Transverse colon (tissue), 4 donors: ENCODE results near the gene MARCHF3. TPM values are rescaled to one million over a fixed set of nuclear protein-coding genes. Genes with fewer than 3 reads are reported as not detected.

Experiments used
- DNase-seq: peaks from one replicate; pipeline ENCODE4 v3.0.0-alpha.2; 2019
- H3K27ac ChIP-seq, 4 donors: fragments of 200-600 bp; sonication (generic); 2 replicates each; pipeline ENCODE4 v1.5.1; 2016 to 2018; ENCODE audit warnings: inconsistent platforms in 4 of 4
- H3K27me3 ChIP-seq: fragments of 200-600 bp; sonication (generic); 2 replicates; pipeline ENCODE4 v1.5.1; 2017; ENCODE audit warnings: inconsistent platforms
- H3K36me3 ChIP-seq, 4 donors: fragments of 200-600 bp; sonication (generic); 2 replicates each; pipeline ENCODE4 v1.5.1; 2017 to 2019; ENCODE audit warnings: inconsistent platforms in 4 of 4
- H3K4me1 ChIP-seq, 4 donors: fragments of 200-600 bp; sonication (generic); 2 replicates each; pipeline ENCODE4 v1.5.1; 2017 to 2020; ENCODE audit warnings: inconsistent platforms in 4 of 4
- H3K4me3 ChIP-seq, 4 donors: fragments of 200-600 bp; sonication (generic); 1 replicate in 1 of 4; 2 replicates in 3 of 4; pipeline versions ENCODE4 v1.5.1 to v1.6.1; 2017 to 2019; ENCODE audit warnings: inconsistent platforms in 4 of 4
- H3K9me3 ChIP-seq, 2 donors: fragments of 200-600 bp; sonication (generic); 2 replicates each; pipeline ENCODE4 v1.5.1; 2017 to 2019; ENCODE audit warnings: inconsistent platforms in 2 of 2
- CTCF ChIP-seq, 5 experiments: fragments of 200-600 bp in 3 of 5; fragments of 450-650 bp in 2 of 5; sonication (generic) in 3 of 5; IDR thresholded peaks; 1 replicate in 2 of 5; 2 replicates in 3 of 5; pipeline ENCODE4 v1.5.1; 2016 to 2017; ENCODE audit warnings: antibody characterized with exemption in 5 of 5, inconsistent platforms in 3 of 5, mild to moderate bottlenecking in 2 of 5, moderate library complexity in 1 of 5
- EP300 ChIP-seq: sonication (generic); formaldehyde crosslinking; IDR thresholded peaks from one replicate; pipeline ENCODE4 v1.6.1; 2017; ENCODE audit warnings: antibody characterized with exemption, low read depth
- POLR2A ChIP-seq: fragments of 450-650 bp; IDR thresholded peaks from one replicate; pipeline ENCODE4 v1.6.1; 2016; ENCODE audit warnings: antibody characterized with exemption, mild to moderate bottlenecking, moderate library complexity
- POLR2AphosphoS5 ChIP-seq, 3 donors: sonication (generic); formaldehyde crosslinking; IDR thresholded peaks; one replicate each; pipeline ENCODE4 v1.6.1; 2016; ENCODE audit warnings: antibody characterized with exemption in 3 of 3
- WGBS, 2 donors: methylation state at CpG; one replicate each; pipeline ENCODE4 v1.1.5; 2018; ENCODE audit warnings: low coverage in 1 of 2; 5-methylcytosine and 5-hydroxymethylcytosine counted together
- in situ Hi-C, 4 donors: fragments of 200-750 bp; cut with MboI; loops; one replicate each; pipeline versions ENCODE4 v1.15.0 to v1.15.1; 2017; ENCODE audit warnings: low sequenced_read_pairs in 3 of 4, low pct_ligation_motif_present in 1 of 4, low pct_unique_long_range_greater_than_20kb in 1 of 4
- intact Hi-C: fragments of 100-400 bp; cut with DNase I; formaldehyde crosslinking; loops from one replicate; pipeline ENCODE4 v1.15.1; 2023; ENCODE audit warnings: low total_unique reads
- total RNA-seq, 4 donors: library from RNA; depleted of rRNA; stranded (reverse); fragments of >200 nt; gene quantifications; one replicate each; pipeline ENCODE4 v1.1.0, GENCODE V29; 2016

MARCHF3 gene
- total RNA-seq, 4 donors from 2014 or later, result 20.3 to 29.6 (median 23.0) TPM

GRCh38 chr5:126969548-126969947 is 60.8 kb downstream of the MARCHF3 start:
- in situ Hi-C loops, result no loop called here
- H3K4me1 ChIP-seq, result peaks cover 0 to 27% (median 16%) of the 10 kb centered on the region in 4 donors
- H3K27me3 ChIP-seq, result no peaks in the 10 kb centered on the region
- no peak for DNase-seq
- H3K27ac ChIP-seq, result no peak overlapping the region
- H3K9me3 ChIP-seq, result no peaks in the 10 kb centered on the region
- intact Hi-C loops, result no loop called here
- H3K4me3 ChIP-seq, result no peak overlapping the region
- H3K36me3 ChIP-seq, result no peaks in the 10 kb centered on the region
- WGBS, 2 donors, result 86% methylated on average over 2 of the region's 2 CpGs; no CpG with 5 or more reads in 1 of the 2 donors
- TF ChIP-seq EP300 (no peak), POLR2AphosphoS5 (IDR thresholded peaks at IDR 0.05) (no peak), CTCF (IDR thresholded peaks at IDR 0.05) (no peak), POLR2A (no peak)

- Histone ChIP-seq H3K4me1 (peaks cover 0 to 23% (median 11%) of the 10 kb centered on the region in 4 donors), H3K9me3 (no peaks in the 10 kb centered on the region), H3K27me3 (no peaks in the 10 kb centered on the region), H3K27ac (no peak overlapping the region), H3K36me3 (no peaks in the 10 kb centered on the region), H3K4me3 (no peak overlapping the region)
- TF ChIP-seq POLR2AphosphoS5 (IDR thresholded peaks at IDR 0.05) (no peak), EP300 (no peak), POLR2A (no peak), CTCF (IDR thresholded peaks at IDR 0.05) (no peak)
- no peak for DNase-seq
- WGBS, 2 donors, result 94 to 100% methylated on average over 2 of the region's 2 CpGs
- intact Hi-C loops (no loop called here), in situ Hi-C loops (no loop called here)
Measured at GRCh38 chr5:126967808-126968466, 62.4 kb downstream of the MARCHF3 start.

- in situ Hi-C loops (no loop called here), intact Hi-C loops (no loop called here)
- Histone ChIP-seq H3K9me3 (no peaks in the 10 kb centered on the region), H3K4me3 (no peak overlapping the region), H3K27me3 (no peaks in the 10 kb centered on the region), H3K36me3 (no peaks in the 10 kb centered on the region), H3K4me1 (no peaks in the 10 kb centered on the region), H3K27ac (no peak overlapping the region)
- TF ChIP-seq CTCF (IDR thresholded peaks at IDR 0.05) (no peak), EP300 (no peak), POLR2A (no peak), POLR2AphosphoS5 (IDR thresholded peaks at IDR 0.05) (no peak)
- no peak for DNase-seq
Measured at GRCh38 chr5:126965487-126965886, 64.9 kb downstream of the MARCHF3 start.

GRCh38 chr5:126965061-126965475 is 65.3 kb downstream of the MARCHF3 start:
- intact Hi-C loops, result no loop called here
- WGBS, 2 donors, result 45 to 52% methylated on average over 2 of the region's 2 CpGs
- no peaks in the 10 kb centered on the region for H3K27me3 ChIP-seq
- no peak for DNase-seq
- H3K36me3 ChIP-seq, result no peaks in the 10 kb centered on the region
- no peaks in the 10 kb centered on the region for H3K4me1 ChIP-seq
- H3K4me3 ChIP-seq, result no peak overlapping the region
- no peak for TF ChIP-seq EP300
- no peak for TF ChIP-seq CTCF (IDR thresholded peaks at IDR 0.05)
- TF ChIP-seq POLR2AphosphoS5 (IDR thresholded peaks at IDR 0.05), result no peak
- TF ChIP-seq POLR2A, result no peak
- in situ Hi-C loops, result no loop called here
- H3K27ac ChIP-seq, result no peak overlapping the region
- H3K9me3 ChIP-seq, result no peaks in the 10 kb centered on the region
